GM13976 (cell line): ENCODE measurements around the gene C5orf24.

Experiments used
- DNase-seq: peaks from one replicate; pipeline ENCODE4 v3.0.0; 2012; ENCODE audit warnings: low spot score
- in situ Hi-C: fragments of 300-500 bp; cut with MboI; formaldehyde crosslinking; loops from one replicate; pipeline ENCODE4 v1.12.0; 2022; ENCODE audit warnings: low sequenced_read_pairs, mixed read lengths, inconsistent platforms; ENCODE audit not compliant: unreplicated experiment
- TF ChIP-seq, protein P1 (sequence below): IDR thresholded peaks from 2 replicates; pipeline ENCODE4 v1.5.1; 2012; ENCODE audit warnings: borderline replicate concordance, mild to moderate bottlenecking; ENCODE audit not compliant: insufficient read depth; ENCODE audit errors: extremely low read depth, missing control alignments, control extremely low read depth

The C5orf24 gene

DNA sequence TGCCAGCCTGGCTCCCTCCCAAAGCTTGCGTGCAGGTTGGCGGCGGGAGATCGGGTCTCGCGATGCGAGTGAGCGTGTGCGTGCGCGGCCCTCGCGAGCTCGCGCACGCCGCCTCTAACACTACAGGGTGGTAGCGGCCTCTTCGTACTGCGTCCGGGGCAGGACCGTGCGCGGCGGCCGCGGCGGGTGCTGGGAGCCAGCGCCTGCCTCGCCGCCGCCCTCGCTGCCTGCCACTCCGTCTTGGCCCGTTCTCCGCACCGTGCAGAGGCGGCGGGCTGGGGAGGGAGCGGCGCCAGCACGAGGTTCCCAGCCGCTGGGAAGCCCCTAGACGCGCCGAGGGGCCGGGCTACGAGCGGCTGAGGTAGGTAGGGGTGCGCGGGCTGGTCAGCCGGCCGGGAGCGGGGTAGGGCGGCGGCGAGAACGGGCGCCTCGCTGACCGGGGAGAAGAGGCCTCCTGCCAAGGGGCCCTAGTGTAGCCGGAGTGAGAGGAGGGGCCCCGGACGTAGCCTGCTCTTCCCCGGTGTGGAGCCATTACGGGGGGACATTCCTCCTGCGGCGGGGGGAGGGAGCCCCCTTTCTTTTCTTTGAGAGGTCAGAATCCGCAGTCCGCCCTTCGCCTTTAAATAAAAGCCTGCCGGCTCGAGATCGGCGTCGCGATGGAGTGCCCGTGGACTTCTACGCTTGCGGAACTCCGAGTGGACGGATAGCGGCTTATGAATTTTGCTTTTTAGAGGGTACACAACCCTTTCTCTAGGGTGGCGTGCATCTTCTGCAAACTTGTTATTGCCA is at the start of gene C5orf24:
C5orf24 (plus strand) TSS at position 117 of the 789 bp plus-strand sequence. CDS start 8,933 bp downstream, outside the sequence.
- peak; percentile 96 for DNase-seq
- in situ Hi-C loops, result no loop called here
- TF ChIP-seq, protein P1, sequence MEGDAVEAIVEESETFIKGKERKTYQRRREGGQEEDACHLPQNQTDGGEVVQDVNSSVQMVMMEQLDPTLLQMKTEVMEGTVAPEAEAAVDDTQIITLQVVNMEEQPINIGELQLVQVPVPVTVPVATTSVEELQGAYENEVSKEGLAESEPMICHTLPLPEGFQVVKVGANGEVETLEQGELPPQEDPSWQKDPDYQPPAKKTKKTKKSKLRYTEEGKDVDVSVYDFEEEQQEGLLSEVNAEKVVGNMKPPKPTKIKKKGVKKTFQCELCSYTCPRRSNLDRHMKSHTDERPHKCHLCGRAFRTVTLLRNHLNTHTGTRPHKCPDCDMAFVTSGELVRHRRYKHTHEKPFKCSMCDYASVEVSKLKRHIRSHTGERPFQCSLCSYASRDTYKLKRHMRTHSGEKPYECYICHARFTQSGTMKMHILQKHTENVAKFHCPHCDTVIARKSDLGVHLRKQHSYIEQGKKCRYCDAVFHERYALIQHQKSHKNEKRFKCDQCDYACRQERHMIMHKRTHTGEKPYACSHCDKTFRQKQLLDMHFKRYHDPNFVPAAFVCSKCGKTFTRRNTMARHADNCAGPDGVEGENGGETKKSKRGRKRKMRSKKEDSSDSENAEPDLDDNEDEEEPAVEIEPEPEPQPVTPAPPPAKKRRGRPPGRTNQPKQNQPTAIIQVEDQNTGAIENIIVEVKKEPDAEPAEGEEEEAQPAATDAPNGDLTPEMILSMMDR, result no peak

DNA sequence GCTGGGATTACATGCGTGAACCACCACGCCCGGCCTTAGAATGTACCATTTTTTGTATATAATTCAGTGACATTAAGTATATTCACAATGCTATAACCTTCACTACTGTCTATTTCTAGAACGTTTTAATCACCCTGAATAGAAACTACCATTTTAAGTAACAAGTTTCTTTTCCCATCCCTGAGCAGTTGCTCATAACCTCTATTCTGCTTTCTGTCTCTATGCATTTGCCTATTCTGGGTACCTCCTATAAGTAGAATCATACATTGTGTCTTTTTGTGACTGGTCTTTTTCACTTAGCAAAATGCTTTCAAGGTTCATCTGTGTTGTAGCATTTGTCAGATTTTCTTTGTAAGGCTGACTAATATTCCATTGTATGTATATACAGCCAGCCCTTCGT is 47.3 kb upstream of the C5orf24 start:
- in situ Hi-C loops, result no loop called here
- TF ChIP-seq, protein P1, result no peak
- no peak for DNase-seq

DNA sequence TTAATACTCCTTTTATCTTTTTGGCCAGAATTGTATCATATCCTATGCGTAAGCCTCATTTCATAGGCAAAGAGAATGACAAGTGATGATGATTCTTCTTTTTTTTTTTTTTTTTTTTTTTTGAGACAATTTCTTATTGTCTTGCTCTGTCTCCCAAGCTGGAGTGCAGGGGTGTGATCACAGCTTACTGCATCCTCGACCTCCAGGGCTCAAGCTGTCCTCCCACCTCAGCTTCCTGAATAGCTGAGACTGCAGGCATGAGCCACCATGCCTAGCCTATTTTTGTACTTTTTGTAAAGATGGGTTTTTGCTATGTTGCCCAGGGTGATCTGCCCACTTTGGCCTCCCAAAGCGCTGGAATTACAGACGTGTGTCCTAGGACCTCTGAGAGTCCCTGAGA is 41.9 kb upstream of the C5orf24 start:
- DNase-seq, result no peak
- in situ Hi-C loops, result no loop called here
- TF ChIP-seq, protein P1, result no peak

DNA sequence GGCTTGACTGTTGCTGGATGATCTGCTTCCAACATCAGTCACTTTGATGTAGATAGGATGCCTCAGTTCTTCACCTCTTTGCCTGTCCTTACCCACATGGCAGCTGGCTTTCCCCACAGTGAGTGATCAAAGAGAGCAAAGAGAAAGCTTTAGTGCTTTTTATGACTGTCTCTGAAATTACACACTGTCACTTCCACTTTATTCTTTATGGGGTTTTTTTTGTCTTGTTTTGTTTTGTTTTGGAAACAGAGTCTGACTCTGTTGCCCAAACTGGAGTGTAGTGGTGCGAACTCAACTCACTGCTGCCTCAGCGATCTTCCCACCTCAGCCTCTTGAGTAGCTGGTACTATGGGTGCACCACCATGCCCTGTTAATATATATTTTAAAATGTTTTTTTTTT is 32.4 kb upstream of the C5orf24 start:
- TF ChIP-seq, protein P1, result no peak
- in situ Hi-C loops, result no loop called here
- DNase-seq, result peak; percentile 47

DNA sequence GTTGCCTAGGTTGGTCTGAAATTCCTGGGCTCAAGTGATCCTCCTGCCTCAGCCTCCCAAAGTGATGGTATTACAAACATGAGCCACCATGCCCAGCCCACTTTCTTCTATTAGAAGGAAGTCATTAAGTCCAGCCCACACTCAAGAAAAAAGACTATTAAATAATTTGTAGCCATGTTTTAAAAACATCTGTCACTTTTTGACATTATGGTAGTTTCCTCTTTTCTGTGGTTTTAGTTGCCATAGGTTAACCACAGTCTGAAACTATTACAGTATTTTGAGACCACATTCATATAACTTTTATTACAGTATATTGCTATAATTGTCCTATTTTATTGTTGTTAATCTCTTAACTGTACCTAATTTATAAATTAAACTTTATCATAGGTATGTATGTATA is 31.9 kb upstream of the C5orf24 start:
- in situ Hi-C loops, result no loop called here
- TF ChIP-seq, protein P1, result no peak
- peak; percentile 32 for DNase-seq

DNA sequence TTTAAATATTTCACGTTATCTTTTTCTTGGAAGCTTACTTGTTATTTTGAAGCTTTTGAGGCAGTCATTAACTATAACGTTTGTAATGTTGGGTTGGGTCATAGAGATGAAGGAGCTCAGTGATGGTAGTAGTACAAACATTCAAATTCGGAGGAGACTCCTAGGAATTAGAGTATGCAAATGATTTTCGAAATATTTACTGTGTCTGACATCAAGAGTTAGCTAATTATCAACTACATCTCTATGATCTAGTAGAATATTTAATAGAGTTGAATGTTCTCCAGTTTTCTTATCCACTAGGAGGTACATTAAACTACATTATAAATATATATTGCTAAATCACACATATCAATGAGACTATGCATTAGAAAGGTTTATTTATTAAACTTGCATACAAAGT is 28.8 kb upstream of the C5orf24 start:
- TF ChIP-seq, protein P1, result no peak
- no peak for DNase-seq
- in situ Hi-C loops, result no loop called here
